ENCODE data around the gene CISD3.

CISD3 gene

GRCh38 chr17:38761612-38762011 lies 31.5 kb downstream of the CISD3 start:
- in situ Hi-C loops (cut with HindIII; ENCODE audit: low sequenced_read_pairs) = no loop called here

GRCh38 chr17:38762231-38762630 lies 32.1 kb downstream of the CISD3 start:
- in situ Hi-C loops (cut with HindIII; ENCODE audit: low sequenced_read_pairs) = no loop called here

GRCh38 chr17:38766341-38766740 lies 36.2 kb downstream of the CISD3 start:
- in situ Hi-C loops (cut with HindIII; ENCODE audit: low sequenced_read_pairs) = no loop called here

GRCh38 chr17:38768417-38768816 lies 38.3 kb downstream of the CISD3 start:
- in situ Hi-C loops (cut with HindIII; ENCODE audit: low sequenced_read_pairs) = no loop called here

- in situ Hi-C loops (cut with HindIII; ENCODE audit: low sequenced_read_pairs) = no loop called here
Observed at GRCh38 chr17:38773258-38773657, 43.1 kb downstream of the CISD3 start.

- in situ Hi-C loops (cut with HindIII; ENCODE audit: low sequenced_read_pairs) = no loop called here
Observed at GRCh38 chr17:38777641-38778250, 47.6 kb downstream of the CISD3 start.

GRCh38 chr17:38779965-38780752 lies 50.0 kb downstream of the CISD3 start:
- in situ Hi-C loops (cut with HindIII; ENCODE audit: low sequenced_read_pairs) = no loop called here

- in situ Hi-C loops (cut with HindIII; ENCODE audit: low sequenced_read_pairs) = no loop called here
Observed at GRCh38 chr17:38783227-38783626, 53.1 kb downstream of the CISD3 start.
